SJCRH30 (cell line): ENCODE results near the gene PCDHA11. TPM values are rescaled to one million over a fixed set of nuclear protein-coding genes. Genes with fewer than 3 reads are reported as not detected.
A peak's percentile ranks its signal among the peaks of the same experiment; 100 is the strongest.
"Not testable (repeated sequence)": the region's sequence is repeated elsewhere in the genome, so short reads cannot be mapped to it uniquely, and the experiment has no call there.

ENCODE experiments used
- DNase-seq, 2 experiments: peaks; one replicate each; pipeline ENCODE4 v3.0.0-alpha.2; 2015 to 2020
- H3K27ac ChIP-seq: fragments of 250-450 bp; sonication (Bioruptor Pico); 2 replicates; pipeline ENCODE4 v1.5.1; 2020; ENCODE audit warnings: mild to moderate bottlenecking, moderate library complexity
- H3K27me3 ChIP-seq: fragments of 250-450 bp; sonication (Bioruptor Pico); 2 replicates; pipeline ENCODE4 v1.5.1; 2020; ENCODE audit warnings: mild to moderate bottlenecking, moderate library complexity
- H3K36me3 ChIP-seq: fragments of 250-450 bp; sonication (Bioruptor Pico); 2 replicates; pipeline ENCODE4 v1.5.1; 2020; ENCODE audit warnings: mild to moderate bottlenecking, moderate library complexity
- H3K4me1 ChIP-seq: fragments of 250-450 bp; sonication (Bioruptor Pico); 2 replicates; pipeline ENCODE4 v1.5.1; 2020; ENCODE audit warnings: mild to moderate bottlenecking, moderate library complexity
- H3K4me3 ChIP-seq: fragments of 250-450 bp; sonication (Bioruptor Pico); 2 replicates; pipeline ENCODE4 v1.5.1; 2020; ENCODE audit warnings: mild to moderate bottlenecking, moderate library complexity
- H3K9me3 ChIP-seq: fragments of 250-450 bp; sonication (Bioruptor Pico); replicated peaks from 2 replicates; pipeline ENCODE4 v1.5.1; 2020; ENCODE audit warnings: mild to moderate bottlenecking, moderate library complexity
- total RNA-seq: library from RNA; depleted of rRNA; stranded (reverse); fragments of >200 nt; shearing (Covaris generic); gene quantifications from 2 replicates; pipeline ENCODE4 v1.2.3, GENCODE V29; 2014

The PCDHA11 gene
- total RNA-seq, 1 experiment from 2014 or later: not detected

DNA sequence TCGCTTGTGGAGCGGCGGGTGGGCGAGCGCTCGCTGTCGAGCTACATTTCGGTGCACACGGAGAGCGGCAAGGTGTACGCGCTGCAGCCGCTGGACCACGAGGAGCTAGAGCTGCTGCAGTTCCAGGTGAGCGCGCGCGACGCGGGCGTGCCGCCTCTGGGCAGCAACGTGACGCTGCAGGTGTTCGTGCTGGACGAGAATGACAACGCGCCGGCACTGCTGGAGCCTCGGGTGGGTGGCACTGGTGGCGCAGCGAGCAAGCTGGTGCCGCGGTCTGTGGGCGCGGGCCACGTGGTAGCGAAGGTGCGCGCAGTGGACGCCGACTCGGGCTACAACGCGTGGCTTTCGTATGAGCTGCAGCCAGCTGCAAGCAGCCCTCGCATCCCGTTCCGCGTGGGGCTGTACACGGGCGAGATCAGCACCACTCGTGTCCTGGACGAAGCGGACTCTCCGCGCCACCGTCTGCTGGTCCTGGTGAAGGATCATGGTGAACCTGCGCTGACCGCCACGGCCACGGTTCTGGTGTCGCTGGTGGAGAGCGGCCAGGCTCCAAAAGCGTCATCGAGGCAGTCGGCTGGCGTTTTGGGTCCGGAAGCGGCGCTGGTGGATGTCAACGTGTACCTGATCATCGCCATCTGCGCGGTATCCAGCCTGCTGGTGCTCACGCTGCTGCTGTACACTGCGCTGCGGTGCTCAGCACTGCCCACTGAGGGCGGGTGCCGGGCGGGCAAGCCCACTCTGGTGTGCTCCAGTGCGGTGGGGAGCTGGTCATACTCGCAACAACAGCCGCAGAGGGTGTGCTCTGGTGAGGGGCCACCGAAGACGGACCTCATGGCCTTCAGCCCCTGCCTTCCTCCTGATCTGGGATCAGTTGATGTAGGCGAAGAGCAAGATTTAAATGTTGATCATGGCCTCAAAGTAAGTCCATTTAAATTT lies 25.7 kb upstream of the PCDHA11 start:
- H3K4me3 ChIP-seq: no peak overlapping the region
- DNase-seq: no peak
- no peak overlapping the region for H3K27ac ChIP-seq
- H3K36me3 ChIP-seq: no peaks in the 10 kb centered on the region
- H3K4me1 ChIP-seq: no peaks in the 10 kb centered on the region
- no peaks in the 10 kb centered on the region for H3K27me3 ChIP-seq
- H3K9me3 ChIP-seq: no peaks in the 10 kb centered on the region; the same call in 1 of the 2 replicates

- not testable (repeated sequence) for H3K4me1 ChIP-seq
Observed at GRCh38 chr5:140848139-140849102, 20.3 kb upstream of the PCDHA11 start, which contains the start of gene PCDHA9. PCDHA9 (plus strand) TSS chr5:140848382; CDS start chr5:140848496, 114 bp downstream.

GRCh38 chr5:140849831-140850634 lies 18.7 kb upstream of the PCDHA11 start:
- not testable (repeated sequence) for H3K36me3 ChIP-seq, H3K27me3 ChIP-seq, H3K4me3 ChIP-seq, H3K27ac ChIP-seq, H3K9me3 ChIP-seq, DNase-seq, H3K4me1 ChIP-seq

More at GRCh38 chr5:140848139-140849102, 20.3 kb upstream of the PCDHA11 start, which contains the start of gene PCDHA9:
- H3K27me3 ChIP-seq, H3K27ac ChIP-seq, H3K9me3 ChIP-seq, H3K4me3 ChIP-seq, H3K36me3 ChIP-seq: not testable (repeated sequence)
- DNase-seq: peak in 1 of 2 experiments; percentile 1

- DNase-seq: peak in 1 of 2 experiments; percentile 58
Observed at GRCh38 chr5:140855772-140856674, 12.7 kb upstream of the PCDHA11 start, which contains the start of gene PCDHA10. PCDHA10 (plus strand) TSS chr5:140855897; CDS start chr5:140856049, 152 bp downstream.

GRCh38 chr5:140857177-140857986 lies 11.4 kb upstream of the PCDHA11 start:
- Histone ChIP-seq H3K4me1 (no peaks in the 10 kb centered on the region), H3K36me3 (no peaks in the 10 kb centered on the region), H3K27me3 (no peaks in the 10 kb centered on the region), H3K27ac (no peak overlapping the region), H3K4me3 (no peak overlapping the region), H3K9me3 (no peaks in the 10 kb centered on the region)
- DNase-seq: no peak

More at GRCh38 chr5:140855772-140856674, 12.7 kb upstream of the PCDHA11 start, which contains the start of gene PCDHA10:
- no peak within 1 kb of the TSS for H3K4me3 ChIP-seq
- H3K4me1 ChIP-seq: no peaks in the 10 kb centered on the region
- H3K9me3 ChIP-seq: no peaks in the 10 kb centered on the region
- no peak within 1 kb of the TSS for H3K27ac ChIP-seq
- no peaks in the 10 kb centered on the region for H3K36me3 ChIP-seq
- H3K27me3 ChIP-seq: no peaks in the 10 kb centered on the region

GRCh38 chr5:140857987-140858240 lies 10.8 kb upstream of the PCDHA11 start:
- Histone ChIP-seq H3K9me3 (no peaks in the 10 kb centered on the region), H3K4me3 (no peak overlapping the region), H3K36me3 (no peaks in the 10 kb centered on the region), H3K4me1 (no peaks in the 10 kb centered on the region), H3K27me3 (no peaks in the 10 kb centered on the region), H3K27ac (no peak overlapping the region)
- no peak for DNase-seq

DNA sequence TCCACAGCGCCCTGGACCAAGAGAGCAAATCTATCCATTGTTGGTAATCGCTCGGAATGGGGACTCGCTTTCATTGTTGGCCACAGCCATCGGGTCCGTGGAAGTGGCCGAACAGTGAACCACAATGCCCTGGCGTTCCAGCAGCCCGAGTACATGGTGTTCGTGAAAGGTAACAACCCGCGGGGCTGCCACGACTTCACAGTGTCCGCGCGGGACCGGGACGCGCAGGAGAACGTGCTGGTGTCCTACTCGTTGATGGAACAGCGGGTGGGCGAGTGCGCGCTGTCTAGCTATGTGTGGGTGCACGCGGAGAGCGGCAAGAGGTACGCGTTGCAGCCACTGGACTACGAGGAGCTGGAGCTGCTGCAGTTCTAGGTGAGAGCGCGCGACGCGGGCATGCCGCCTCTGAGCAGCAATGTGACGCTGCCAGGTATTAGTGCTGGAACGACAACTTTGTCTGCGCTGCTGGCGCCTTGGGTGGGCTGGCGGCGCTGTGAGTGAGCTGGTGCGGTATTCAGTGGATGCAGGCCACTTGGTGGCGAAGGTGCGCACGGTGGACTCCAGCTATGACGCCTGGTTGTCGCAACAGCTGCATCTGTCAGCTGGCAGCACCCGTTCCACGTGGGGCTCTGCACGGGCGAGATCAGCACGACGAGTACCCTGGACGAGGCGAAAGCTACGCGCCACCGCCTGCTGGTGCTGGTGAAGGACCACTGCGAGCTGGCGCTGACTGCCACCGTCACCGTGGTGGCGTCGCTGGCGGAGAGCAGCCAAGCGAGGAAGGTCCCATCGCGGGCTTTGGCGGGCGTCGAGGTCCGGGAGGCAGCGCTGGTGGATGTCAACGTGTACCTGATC lies 6.1 kb upstream of the PCDHA11 start:
- Histone ChIP-seq H3K27ac (no peak overlapping the region), H3K36me3 (no peaks in the 10 kb centered on the region), H3K27me3 (no peaks in the 10 kb centered on the region), H3K4me3 (no peak overlapping the region), H3K9me3 (no peaks in the 10 kb centered on the region), H3K4me1 (no peaks in the 10 kb centered on the region)
- no peak for DNase-seq

DNA sequence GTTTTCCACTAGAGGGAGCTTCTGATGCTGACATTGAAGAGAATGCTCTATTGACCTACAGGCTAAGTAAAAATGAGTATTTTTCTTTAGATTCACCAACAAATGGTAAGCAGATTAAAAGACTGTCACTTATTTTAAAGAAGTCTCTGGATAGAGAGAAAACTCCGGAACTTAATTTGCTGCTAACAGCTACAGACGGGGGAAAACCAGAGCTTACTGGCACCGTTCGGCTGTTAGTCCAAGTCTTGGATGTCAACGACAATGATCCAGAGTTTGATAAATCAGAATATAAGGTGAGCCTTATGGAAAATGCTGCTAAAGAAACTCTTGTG lies 764 bp downstream of the PCDHA11 start:
- Histone ChIP-seq H3K4me1 (no peaks in the 10 kb centered on the region), H3K27ac (no peak overlapping the region), H3K4me3 (no peak overlapping the region), H3K9me3 (no peaks in the 10 kb centered on the region), H3K36me3 (no peaks in the 10 kb centered on the region), H3K27me3 (no peaks in the 10 kb centered on the region)
- no peak for DNase-seq

- Histone ChIP-seq H3K4me3 (no peak overlapping the region), H3K4me1 (no peaks in the 10 kb centered on the region), H3K9me3 (no peaks in the 10 kb centered on the region), H3K36me3 (no peaks in the 10 kb centered on the region), H3K27ac (no peak overlapping the region), H3K27me3 (no peaks in the 10 kb centered on the region)
- no peak for DNase-seq
Observed at GRCh38 chr5:140870221-140871201, 1.8 kb downstream of the PCDHA11 start.

GRCh38 chr5:140875085-140876065 lies 6.6 kb downstream of the PCDHA11 start, which contains the start of gene PCDHA12:
PCDHA12 (plus strand) TSS chr5:140875308; CDS start chr5:140875473, 165 bp downstream.
- no peaks in the 10 kb centered on the region for H3K27me3 ChIP-seq
- H3K4me1 ChIP-seq: no peaks in the 10 kb centered on the region
- DNase-seq: no peak
- H3K9me3 ChIP-seq: no peaks in the 10 kb centered on the region
- H3K27ac ChIP-seq: no peak within 1 kb of the TSS
- H3K4me3 ChIP-seq: no peak within 1 kb of the TSS
- H3K36me3 ChIP-seq: no peaks in the 10 kb centered on the region
